NCI-H524 (cell line): Measurements from ENCODE around the gene SEC63.
A peak's percentile ranks its signal among the peaks of the same experiment; 100 is the strongest.
"Not testable (repeated sequence)": the region's sequence is repeated elsewhere in the genome, so short reads cannot be mapped to it uniquely, and the experiment has no call there.

Experiments
- DNase-seq, 2 experiments: peaks; one replicate each; lab custom pipeline; 2025; lab: John Stamatoyannopoulos, UW

Gene SEC63

GRCh38 chr6:107957909-107958688, at the start of gene SEC63:
Gene SEC63 (minus strand): TSS chr6:107958208. CDS start chr6:107958009, 199 bp downstream.
- peak; percentile 93 to 95 for DNase-seq

GRCh38 chr6:108005961-108006360, 48.0 kb upstream of the SEC63 start:
- DNase-seq, result no peak

- no peak for DNase-seq
Observed at GRCh38 chr6:108004861-108005260, 46.9 kb upstream of the SEC63 start.

- DNase-seq, result peak; percentile 68 to 91
Observed at GRCh38 chr6:108002365-108003221, 44.6 kb upstream of the SEC63 start.

GRCh38 chr6:108001696-108002231, 43.8 kb upstream of the SEC63 start:
- no peak for DNase-seq

- DNase-seq, result not testable (repeated sequence)
Observed at GRCh38 chr6:108000259-108000658, 42.3 kb upstream of the SEC63 start.

- no peak for DNase-seq
Observed at GRCh38 chr6:107999341-107999740, 41.3 kb upstream of the SEC63 start.

GRCh38 chr6:107991772-107992550, 34.0 kb upstream of the SEC63 start:
- DNase-seq, result no peak

- no peak for DNase-seq
Observed at GRCh38 chr6:107991061-107991460, 33.1 kb upstream of the SEC63 start.

- peak in 1 of 2 experiments; percentile 49 for DNase-seq
Observed at GRCh38 chr6:107990587-107990986, 32.6 kb upstream of the SEC63 start.

- DNase-seq, result no peak
Observed at GRCh38 chr6:107989166-107990094, 31.4 kb upstream of the SEC63 start.

- DNase-seq, result no peak
Observed at GRCh38 chr6:107988570-107988969, 30.6 kb upstream of the SEC63 start.

- DNase-seq, result no peak
Observed at GRCh38 chr6:107987805-107988204, 29.8 kb upstream of the SEC63 start.

GRCh38 chr6:107985701-107986100, 27.7 kb upstream of the SEC63 start:
- no peak for DNase-seq

- DNase-seq, result no peak
Observed at GRCh38 chr6:107983811-107984210, 25.8 kb upstream of the SEC63 start.

GRCh38 chr6:107982486-107982885, 24.5 kb upstream of the SEC63 start:
- peak; percentile 94 to 99 for DNase-seq

- no peak for DNase-seq
Observed at GRCh38 chr6:107981695-107982094, 23.7 kb upstream of the SEC63 start.

- DNase-seq, result peak in 1 of 2 experiments; percentile 50
Observed at GRCh38 chr6:107977283-107977682, 19.3 kb upstream of the SEC63 start.

- peak in 1 of 2 experiments; percentile 59 for DNase-seq
Observed at GRCh38 chr6:107976155-107976783, 18.3 kb upstream of the SEC63 start.

- no peak for DNase-seq
Observed at GRCh38 chr6:107973594-107973993, 15.6 kb upstream of the SEC63 start.
